NCI-H1694 treated with DMSO at 0.1 percent for 48 hours (cell line): Measurements from ENCODE around the gene TTLL12.
A peak's percentile ranks its signal among the peaks of the same experiment; 100 is the strongest.

Experiments
- DNase-seq: peaks from one replicate; lab custom pipeline; 2025; lab: John Stamatoyannopoulos, UW

Gene TTLL12

DNA sequence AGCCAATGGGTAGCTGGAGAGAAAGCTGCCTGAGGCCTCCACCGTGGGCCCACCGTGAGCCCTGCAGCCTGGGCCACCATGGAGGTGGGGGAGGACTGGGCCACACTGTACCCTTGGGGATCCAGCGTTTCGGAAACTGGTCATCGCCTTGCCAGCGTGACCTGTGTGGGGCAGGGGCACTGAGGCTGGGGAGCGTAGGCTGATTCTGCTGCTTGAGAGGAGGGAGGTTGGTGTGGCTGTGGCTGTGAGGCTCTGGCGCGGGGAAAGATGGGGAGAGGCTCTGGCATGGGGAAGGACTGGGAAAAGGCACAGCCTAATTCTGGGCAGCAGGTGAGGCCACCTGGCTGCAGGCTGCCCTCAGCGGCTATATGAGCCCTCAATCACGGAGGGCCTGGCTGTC lies 12.6 kb upstream of the TTLL12 start:
- no peak for DNase-seq

DNA sequence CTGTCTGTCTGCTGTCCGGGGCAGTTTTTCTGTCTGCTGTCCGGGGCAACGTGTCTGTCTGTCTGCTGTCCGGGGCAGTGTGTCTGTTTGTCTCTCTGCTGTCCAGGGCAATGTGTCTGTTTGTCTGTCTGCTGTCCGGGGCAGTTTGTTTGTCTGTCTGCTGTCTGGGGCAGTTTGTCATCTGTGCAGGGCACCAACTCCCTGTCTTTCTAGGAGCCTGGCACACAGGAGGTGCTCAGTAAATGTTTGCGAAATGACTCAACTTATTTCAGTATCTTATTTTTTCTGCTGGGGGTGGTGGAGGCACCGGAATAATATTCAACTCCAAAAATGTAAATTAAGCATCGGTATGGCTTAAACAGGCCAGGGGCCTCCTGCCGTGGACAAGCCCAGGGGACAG lies 12.0 kb upstream of the TTLL12 start:
- DNase-seq = no peak

DNA sequence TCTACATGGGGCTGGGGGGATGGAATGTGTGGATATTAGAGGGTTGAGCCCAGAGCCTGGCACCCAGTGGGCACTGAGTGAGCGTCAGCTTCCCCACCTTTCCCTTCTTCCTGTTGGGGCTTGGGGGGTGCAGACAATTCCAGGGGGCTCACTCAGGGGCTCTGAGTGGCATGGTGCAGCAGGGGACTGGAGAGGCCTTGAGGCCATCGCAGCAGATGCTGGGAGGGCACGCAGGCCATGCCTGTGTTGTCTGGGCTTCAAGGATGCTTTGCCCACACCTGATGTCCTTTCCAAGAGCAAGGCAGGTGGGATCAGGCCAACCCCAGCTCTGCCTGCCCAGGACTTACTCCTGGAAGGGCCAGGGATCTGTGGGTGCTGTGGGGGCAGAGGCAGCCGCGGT lies 11.2 kb upstream of the TTLL12 start:
- no peak for DNase-seq

DNA sequence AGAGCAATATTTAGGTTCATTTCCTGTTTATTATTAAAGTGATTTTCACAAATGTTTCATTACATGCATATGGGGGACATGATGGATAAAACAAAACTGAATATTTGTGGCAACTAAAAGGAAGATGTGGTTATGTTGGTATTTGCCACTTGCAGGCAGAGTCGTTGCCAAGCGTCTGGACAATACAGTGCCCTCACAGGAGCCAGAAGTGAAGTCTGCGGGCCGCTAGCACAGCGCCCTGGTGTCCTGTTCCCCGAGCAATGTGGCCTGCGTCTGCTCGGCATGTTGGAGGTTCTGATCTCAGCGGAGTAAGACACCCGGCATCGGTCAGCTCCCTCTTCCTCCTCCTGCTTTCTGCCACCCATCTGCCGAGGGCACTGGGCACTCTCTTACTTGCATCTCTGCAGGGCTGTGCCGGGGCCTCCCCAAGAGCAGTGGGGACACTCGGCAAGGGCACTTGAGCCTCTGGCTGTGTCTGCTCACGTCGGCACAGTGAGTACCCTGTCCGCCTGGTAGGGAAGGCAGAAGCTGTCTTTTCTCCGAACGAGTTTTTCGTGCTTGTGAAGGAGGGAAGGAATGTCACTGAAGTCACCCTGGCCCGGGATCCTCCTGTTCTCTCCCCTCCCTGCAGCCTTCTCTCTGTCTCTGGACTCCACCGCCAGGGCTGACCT lies 10.5 kb upstream of the TTLL12 start:
- no peak for DNase-seq

DNA sequence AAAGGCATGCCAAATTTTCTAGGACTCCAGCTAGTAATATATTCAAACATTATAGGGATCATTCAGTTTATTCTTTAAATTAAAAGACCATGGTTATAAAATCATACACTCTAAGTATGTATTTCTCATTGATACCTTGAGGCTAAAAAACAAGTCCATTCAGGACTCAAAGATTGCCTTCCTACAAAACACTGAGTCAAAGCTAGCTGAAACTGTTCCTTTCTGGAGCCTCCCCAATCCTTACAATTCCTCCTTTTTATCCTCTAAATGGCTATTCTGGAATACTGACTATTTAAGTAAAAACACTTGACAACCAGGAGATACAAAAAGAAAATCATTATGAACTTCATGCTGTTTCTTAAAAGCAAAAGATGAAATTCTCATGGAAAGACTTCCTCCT lies 4.9 kb upstream of the TTLL12 start:
- no peak for DNase-seq

DNA sequence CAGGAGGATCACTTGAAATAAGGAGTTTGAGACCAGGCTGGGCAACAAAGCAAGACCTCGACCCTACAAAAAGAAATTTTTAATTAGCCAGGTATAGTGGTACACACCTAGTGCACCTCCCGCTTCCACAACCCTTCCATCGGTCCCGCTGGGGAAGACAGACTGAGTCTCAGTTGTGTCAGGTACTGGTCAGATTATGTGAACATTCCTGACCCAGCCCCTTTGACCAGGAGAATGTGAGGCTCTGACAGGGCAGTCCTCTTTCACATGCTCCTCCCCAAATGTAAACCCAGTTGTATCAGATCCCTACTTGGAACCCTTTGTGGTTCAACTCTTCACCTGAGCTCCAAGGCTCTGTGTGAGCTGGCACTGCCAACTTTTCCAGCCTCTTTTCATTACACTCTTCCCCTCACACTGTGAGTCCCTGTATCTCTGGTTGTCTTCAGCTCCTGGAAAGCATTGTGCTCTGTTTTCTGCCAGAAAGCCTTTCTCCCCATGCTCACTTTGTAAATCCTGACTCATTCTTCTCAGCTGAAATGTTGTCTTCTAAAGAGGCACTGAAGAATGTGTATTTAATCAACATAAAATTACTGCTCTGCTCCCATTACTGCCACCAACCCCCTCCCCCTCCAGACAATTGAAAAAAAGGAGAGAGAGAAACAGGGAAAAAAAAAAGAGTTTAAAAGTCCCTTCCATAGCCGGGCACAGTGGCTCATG lies 2.1 kb upstream of the TTLL12 start:
- DNase-seq = no peak

DNA sequence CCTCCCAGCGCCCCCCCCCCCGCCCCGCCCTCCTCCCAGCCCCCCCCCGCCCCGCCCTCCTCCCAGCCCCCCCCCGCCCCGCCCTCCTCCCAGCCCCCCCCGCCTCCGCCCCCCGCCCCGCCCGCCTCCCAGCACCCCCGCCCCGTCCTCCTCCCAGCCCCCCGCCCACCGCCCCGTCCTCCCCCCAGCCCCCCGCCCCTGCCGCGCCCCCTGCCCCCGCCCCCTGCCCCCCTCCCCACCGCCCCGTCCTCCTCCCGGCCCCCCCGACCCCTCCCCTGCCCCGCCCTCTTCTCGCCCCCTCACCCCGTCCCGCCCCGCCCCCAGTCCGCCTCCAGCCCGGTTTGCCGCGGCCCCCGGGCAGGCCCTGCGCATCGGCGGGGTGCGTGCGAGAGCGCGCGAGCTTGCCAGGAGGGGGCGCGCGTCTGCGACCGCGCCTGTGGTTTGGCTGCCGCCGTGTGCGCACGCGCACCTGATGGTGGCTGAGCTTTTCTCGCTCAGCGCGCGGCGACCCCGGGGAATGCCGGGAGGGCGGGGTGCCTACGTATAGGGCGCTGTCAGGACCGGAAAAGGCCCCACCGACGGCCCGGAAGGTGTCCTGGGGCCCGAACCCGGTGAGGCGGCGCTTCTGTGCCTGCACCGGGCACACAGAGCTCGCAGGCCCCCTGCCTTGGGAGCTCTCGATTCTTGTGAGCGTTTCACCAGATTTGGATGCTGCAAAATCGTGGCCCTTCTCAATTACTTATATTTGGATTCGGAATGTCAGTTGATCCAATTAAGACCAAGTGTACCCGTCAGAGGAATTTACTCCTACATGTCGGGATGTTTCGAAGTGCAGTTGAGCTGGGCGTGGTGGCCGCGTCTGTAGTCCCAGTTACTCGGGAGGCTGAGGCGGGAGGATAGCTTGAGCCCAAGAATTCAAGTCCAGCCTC lies 501 bp upstream of the TTLL12 start:
- DNase-seq = peak; percentile 93

DNA sequence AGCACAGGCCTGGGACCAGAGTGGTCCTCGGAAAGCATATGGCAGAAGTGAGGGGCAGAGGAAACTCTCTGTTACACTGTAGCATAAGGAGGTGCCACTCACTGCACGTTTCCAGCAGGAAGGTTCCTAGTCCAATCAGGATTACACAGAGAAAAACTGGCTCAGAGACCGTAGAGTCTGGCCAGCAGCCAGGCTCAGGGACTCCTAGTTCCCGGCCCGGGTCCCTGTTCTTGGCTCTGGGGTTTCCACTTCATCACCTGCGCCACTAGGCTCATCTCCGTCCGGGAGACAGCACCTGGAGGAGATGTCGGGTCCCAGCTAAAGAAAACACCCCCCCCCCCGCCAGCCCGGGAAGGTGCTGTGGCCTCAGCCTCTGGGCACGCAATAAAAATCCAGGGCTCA lies 1.1 kb downstream of the TTLL12 start:
- DNase-seq = peak; percentile 40

DNA sequence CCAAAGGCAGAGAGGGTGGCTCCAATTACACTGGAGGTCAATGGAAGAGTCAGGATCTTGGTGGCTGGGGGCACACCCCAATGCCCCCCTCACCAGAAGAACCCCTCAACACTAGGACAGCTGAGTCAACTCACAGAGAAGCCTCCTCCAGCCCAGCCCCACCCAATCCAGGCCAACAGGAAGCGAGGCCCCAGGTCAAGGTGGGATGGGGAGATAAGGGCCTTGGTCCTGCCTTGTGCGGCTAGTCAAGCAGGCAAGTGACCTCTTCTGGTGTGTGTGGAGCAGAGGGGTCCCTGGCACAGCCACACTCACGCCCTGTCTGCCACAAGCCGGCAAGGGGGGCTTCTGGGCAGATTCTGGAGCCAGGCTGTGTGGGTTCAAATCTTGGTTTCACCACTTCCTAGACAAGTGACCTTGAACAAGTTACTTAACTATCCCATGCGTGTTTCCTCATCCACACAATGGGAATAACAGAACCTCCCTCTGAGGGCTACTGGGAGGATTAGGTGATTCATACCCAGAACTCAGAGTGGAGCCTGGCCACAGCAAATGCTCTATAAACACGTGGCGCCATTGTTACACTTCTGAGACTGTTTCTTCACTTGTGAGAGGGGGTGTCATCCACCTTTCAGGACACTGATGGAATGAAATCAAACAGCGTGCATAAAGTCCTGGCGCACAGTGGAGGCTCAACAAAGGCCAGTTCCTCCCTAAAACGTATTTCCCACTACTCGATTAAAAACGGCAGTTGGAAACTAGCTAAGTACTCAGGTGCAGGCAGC lies 3.2 kb downstream of the TTLL12 start:
- DNase-seq = no peak

DNA sequence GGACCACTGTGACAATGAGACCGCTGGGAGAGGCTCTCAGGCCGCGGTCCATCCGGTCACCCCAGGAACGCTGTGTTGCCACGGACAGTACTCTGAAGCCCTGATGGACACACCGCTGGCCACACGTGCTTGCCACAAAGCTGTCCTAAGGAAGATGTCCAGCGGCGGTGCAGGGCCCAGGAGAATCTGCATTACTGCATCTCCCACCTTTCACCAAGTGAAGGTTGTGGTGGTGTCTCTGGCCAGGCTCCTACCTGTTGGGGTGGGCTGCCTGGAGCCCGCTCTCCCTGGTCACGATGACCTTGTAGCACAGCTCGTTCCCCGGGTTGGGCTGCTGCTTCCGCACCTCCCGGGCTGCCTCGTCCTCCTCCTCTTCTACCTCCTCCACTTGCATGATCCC lies 4.2 kb downstream of the TTLL12 start:
- DNase-seq = no peak

DNA sequence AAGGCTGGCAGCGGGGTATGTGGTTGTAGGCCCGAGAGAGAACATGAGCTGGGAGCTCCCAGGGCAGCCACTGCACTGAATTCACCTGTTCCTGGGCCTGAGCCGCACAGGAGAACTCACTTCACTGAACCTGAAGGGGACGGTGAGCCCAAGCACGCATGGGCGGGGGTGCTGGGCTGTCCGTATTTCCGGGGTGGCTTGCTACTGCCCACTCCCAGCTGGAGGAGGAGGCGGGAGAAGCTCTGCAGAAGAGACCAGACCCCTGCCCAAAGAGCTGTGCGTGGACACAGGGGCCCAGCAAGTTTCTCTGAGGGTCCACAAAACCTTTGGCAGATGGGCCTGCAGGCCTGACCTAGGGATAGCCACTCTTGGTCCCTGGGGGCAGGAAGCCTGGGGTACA lies 4.8 kb downstream of the TTLL12 start:
- DNase-seq = no peak

DNA sequence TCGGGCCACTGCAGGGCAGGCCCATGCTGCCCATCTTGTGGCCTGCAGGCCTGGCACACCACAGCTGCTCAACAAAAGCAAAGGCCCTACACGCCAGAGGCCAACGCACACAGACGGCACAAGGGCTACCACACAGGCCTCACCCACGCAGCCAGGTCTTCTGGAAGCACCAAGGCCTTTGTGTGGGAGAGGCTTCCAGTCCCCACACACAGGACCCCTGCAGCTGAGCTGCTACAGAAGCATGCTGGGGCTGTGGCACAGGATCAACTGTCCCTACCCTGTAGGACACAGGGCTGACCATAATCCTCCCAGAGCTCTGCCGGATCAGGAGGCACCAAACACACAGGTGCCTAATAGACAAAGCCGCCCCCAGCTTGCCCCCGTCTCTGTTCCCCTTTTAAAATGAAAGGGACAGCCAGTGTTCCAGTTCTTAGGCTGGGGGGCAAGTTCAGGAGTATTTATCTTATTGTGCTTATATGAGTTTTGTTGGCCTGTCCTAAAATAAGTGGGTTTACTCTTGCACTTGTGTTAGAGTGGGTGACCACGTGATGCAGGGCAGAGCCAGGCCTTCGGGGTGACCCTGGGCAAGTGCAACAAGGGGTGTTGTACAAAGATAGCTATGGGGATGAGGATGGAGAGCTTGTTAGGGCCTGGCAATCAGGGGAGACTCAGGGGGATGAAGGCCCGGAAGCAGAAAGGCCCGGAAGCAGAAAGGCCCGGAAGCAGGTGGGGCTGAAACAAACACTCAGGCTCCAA lies 5.4 kb downstream of the TTLL12 start:
- DNase-seq = no peak

DNA sequence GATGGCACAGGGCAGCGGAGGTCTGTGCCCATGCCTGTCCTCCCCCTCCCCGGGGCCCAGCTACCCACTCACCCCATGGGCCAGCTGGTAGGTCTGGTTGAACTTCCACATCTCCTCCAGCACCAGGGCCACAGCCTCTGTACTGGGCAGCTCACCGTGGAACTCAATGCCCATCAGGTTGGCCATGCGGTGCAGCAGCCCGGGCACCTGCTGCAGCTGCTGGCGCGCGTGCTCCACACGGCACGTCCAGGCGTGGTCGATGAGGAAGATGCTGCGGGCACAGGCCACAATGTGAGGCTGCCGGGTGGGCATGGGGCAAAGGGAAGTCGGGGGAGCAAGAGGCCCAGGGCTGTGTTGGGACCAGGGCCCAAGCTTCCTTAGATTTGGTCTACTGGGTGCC lies 6.3 kb downstream of the TTLL12 start:
- DNase-seq = no peak

DNA sequence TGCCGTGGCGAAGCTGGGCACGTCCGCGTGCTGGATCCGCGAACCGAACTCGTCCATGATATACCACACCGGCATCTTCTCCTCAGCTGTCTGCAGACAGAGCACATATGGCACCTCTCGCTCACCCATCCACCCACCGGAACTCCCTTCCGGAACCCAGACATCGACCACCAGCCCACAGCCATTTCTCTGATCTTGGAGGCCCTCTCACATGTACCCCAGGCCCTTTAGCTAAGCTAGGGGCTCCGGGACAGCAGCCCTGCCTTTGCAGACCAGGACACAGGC lies 7.1 kb downstream of the TTLL12 start:
- DNase-seq = no peak

DNA sequence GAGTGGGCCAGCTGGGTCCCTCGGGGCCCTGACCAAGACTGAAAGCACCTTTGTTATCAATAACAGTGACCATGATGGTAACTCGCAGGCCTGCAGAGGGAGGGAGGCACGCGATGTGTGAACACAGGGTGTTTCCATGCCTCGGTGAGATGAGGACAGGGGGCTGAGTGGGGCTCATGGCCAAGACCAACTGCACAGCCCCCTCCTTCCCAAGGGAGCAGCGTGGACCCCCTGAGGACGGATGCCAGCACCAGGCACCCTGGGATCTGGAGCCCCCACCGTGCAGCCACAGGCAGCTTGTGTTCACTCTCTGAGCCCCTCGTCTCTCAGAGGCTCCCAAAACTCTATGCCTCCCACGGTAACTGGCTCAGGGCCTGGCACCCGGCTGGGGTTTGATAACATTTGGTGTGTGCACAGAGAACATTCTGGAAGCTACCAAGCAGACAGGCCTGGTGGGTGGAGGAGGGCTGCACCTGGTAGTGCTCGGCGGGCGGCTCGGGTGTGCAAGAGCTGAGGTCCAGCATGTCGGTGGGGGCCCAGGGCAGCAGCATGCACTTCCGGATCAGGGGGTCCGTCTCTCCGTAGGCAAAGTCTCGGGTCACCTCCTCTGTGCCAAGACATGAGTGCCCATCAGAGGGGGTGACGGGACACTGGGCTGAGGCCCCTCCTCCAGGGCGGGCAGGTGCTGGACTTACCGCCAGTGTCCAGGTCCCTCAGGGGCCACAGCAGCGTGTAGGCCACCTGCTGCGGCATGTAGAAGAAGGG lies 7.6 kb downstream of the TTLL12 start:
- no peak for DNase-seq

DNA sequence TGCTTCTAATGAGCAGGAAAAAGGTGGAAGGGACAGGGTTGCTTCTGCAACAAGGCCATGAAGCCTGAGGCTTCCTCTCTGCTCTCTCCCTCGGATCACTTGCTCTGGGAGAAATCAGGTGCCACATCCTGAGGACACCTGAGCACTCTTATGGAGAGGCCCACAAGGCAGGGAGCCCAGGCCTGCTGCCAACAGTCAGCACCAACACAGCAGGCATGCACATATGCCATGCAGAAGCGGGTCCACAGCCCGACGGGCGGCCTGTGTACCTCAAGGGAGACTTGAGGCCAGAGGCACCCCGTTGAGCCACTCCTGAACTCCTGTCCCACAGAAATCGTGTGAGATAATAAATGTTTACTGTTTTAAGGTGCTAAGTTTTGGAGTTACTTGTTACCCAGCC lies 9.5 kb downstream of the TTLL12 start:
- no peak for DNase-seq

DNA sequence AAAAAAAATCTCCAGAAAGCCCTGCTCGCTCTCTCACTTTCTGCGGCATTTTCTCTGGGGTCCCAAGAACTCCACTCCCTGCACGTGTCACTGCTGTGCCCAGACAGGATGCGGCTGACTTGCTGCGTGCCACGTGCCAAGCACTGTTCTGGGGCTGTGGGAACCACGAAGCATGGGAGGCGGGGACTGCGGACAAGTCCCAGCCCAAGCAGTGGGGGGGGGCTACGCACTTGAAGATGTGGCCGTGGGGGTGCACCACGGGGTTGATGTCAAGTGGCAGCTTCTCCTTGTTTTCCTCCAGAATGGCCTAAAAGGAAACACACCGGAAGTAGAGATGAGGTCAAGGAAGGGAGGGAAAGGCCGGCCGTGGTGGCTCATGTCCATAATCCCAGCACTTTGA lies 10.8 kb downstream of the TTLL12 start:
- DNase-seq = no peak

DNA sequence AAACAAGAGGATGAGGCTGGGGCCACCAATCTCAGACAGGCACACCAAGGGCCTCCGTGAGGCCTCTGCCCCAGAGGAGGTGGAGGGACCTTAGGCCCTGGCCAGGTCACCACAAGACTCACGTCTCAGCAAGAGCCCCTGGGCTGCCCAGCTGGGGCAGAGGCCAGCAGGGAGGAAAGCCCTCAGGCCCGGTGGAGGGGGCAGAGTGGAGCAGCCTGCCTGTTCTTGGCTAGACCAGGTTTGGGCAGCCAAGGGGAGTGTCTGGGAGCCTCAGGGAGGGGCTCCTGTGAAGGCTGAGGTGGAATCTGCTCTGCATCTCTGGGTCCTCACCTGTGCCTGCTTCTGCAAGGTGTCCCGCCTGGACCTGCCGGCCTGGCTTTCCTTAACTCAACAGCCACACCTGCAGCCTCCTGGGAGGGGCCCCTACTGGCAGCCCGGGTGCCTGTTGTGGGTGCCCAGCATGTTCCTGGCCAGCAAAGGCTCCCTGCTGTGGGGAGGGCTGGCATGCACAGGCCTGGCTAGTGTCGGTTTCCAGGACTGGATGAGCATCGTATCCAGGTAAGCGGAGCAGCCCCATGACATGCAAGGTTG lies 11.9 kb downstream of the TTLL12 start:
- no peak for DNase-seq

DNA sequence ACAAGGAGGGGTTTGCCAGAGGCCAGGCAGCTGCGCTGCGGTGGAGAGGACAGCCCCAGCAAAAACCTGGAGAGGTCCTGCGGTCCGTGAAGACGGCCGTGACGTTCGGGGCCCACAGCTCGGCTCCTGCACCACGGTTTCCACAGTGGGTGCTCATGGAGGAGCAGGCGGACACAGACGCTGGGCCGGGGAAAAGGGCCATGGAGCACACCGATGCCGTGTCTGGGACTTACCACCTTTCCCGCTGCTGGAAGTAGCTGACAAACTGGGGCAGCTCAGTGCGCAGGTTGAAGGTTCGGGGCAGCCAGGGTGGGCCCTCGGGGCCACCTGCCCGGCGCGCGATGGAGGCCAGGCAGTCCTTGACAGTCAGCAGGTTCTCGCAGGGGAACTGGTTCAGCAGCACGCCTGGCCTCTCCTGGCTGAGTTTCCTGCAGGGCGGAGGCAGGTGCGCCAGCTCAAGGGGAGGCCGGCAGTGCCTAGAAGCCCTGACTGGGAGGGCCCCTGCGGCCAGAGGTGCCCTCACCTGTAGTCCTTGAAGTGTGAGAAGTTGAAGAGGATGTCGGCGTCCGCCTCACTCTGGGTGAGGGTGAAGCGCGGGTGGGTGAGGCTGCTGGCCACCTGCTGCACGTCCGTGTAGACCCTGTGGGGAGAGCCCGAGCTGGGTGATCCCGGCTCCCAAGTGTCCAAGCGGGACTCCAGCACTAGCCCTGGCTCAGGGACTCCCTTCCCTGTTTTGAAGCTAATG lies 12.8 kb downstream of the TTLL12 start:
- DNase-seq = no peak

DNA sequence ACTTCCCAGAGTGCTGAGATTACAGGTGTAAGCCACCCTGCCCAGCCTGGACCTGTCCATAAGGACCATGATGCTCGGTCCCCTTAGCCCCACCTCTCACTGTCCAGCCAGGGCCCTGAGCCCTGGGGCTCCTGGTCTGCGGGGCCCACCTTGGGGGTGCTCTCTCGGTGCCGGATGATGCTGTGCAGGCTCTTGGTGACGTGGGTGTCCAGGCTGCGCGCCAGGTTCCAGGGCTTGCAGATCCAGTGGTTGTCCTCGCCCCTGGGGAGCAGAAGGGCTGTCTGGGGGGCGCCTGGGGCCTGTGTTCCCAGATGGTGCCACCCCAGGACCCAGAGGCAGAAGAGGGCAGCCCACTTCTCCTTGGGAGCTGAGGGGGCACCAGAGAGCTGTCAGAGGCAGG lies 13.4 kb downstream of the TTLL12 start:
- DNase-seq = no peak
